Lower leg skin (tissue), 3 donors: ENCODE results near the gene TOX2.

Experiments used
- POLR2A ChIP-seq, 2 donors: fragments of 450-650 bp; IDR thresholded peaks; one replicate each; pipeline ENCODE4 v1.6.1; 2016 to 2017; ENCODE audit warnings: antibody characterized with exemption in 2 of 2, mild to moderate bottlenecking in 1 of 2, moderate library complexity in 1 of 2
- TF ChIP-seq, protein P1 (sequence below), 3 donors: fragments of 450-650 bp; IDR thresholded peaks; one replicate each; pipeline ENCODE4 v1.5.1; 2016; ENCODE audit warnings: antibody characterized with exemption in 3 of 3, mild to moderate bottlenecking in 3 of 3, moderate library complexity in 2 of 3

- TF ChIP-seq, protein P1, sequence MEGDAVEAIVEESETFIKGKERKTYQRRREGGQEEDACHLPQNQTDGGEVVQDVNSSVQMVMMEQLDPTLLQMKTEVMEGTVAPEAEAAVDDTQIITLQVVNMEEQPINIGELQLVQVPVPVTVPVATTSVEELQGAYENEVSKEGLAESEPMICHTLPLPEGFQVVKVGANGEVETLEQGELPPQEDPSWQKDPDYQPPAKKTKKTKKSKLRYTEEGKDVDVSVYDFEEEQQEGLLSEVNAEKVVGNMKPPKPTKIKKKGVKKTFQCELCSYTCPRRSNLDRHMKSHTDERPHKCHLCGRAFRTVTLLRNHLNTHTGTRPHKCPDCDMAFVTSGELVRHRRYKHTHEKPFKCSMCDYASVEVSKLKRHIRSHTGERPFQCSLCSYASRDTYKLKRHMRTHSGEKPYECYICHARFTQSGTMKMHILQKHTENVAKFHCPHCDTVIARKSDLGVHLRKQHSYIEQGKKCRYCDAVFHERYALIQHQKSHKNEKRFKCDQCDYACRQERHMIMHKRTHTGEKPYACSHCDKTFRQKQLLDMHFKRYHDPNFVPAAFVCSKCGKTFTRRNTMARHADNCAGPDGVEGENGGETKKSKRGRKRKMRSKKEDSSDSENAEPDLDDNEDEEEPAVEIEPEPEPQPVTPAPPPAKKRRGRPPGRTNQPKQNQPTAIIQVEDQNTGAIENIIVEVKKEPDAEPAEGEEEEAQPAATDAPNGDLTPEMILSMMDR (IDR thresholded peaks at IDR 0.05), result no peak
- no peak for TF ChIP-seq POLR2A (IDR thresholded peaks at IDR 0.05)
Observed at GRCh38 chr20:44067650-44068081, 153.0 kb downstream of the TOX2 start.
